OCI-LY1 (cell line): ENCODE measurements around the gene POLK.

Experiments
- H2AFZ ChIP-seq: fragments of 200-600 bp; sonication (generic), shearing (Covaris generic); 2 replicates; pipeline ENCODE4 v1.6.0; 2014; ENCODE audit warnings: antibody characterized with exemption, mild to moderate bottlenecking, low read length
- H3F3A ChIP-seq: fragments of 200-600 bp; sonication (generic), shearing (Covaris generic); 2 replicates; pipeline ENCODE4 v1.6.0; 2014; ENCODE audit warnings: mild to moderate bottlenecking, antibody characterized with exemption, low read length, moderate library complexity; ENCODE audit not compliant: insufficient read depth
- H3K27ac ChIP-seq: fragments of 200-600 bp; sonication (generic); 2 replicates; pipeline ENCODE4 v1.5.1; 2014; ENCODE audit warnings: low read length, mixed run types, mild to moderate bottlenecking, low read depth; ENCODE audit not compliant: poor library complexity, severe bottlenecking
- H3K27me3 ChIP-seq: fragments of 200-600 bp; sonication (generic); 2 replicates; pipeline ENCODE4 v1.6.0; 2014; ENCODE audit warnings: antibody characterized with exemption, mild to moderate bottlenecking, low read length, moderate library complexity; ENCODE audit not compliant: insufficient read depth
- H3K36me3 ChIP-seq: fragments of 200-600 bp; sonication (generic); 2 replicates; pipeline ENCODE4 v1.6.1; 2014; ENCODE audit warnings: mild to moderate bottlenecking, antibody characterized with exemption, low read length, moderate library complexity, mixed read lengths; ENCODE audit not compliant: insufficient read depth
- H3K4me1 ChIP-seq: fragments of 200-600 bp; sonication (generic); 2 replicates; pipeline ENCODE4 v1.5.1; 2014; ENCODE audit warnings: mild to moderate bottlenecking, low read length, moderate library complexity; ENCODE audit not compliant: insufficient read depth, severe bottlenecking
- H3K4me2 ChIP-seq: fragments of 200-600 bp; sonication (generic), shearing (Covaris generic); 2 replicates; pipeline ENCODE4 v1.6.1; 2014; ENCODE audit warnings: low read length
- H3K4me3 ChIP-seq: fragments of 200-600 bp; sonication (generic); 2 replicates; pipeline ENCODE4 v1.5.1; 2014; ENCODE audit warnings: low read length, low read depth, mild to moderate bottlenecking, mixed read lengths; ENCODE audit not compliant: poor library complexity, severe bottlenecking
- H3K79me2 ChIP-seq: fragments of 200-600 bp; shearing (Covaris generic); 2 replicates; pipeline ENCODE4 v1.6.1; 2016; ENCODE audit warnings: mixed run types, low read length, mixed read lengths; ENCODE audit not compliant: insufficient read depth
- H3K9ac ChIP-seq: fragments of 200-600 bp; sonication (generic), shearing (Covaris generic); 2 replicates; pipeline ENCODE4 v1.6.1; 2014; ENCODE audit warnings: mild to moderate bottlenecking, low read length, mixed read lengths
- H3K9me2 ChIP-seq: fragments of 200-600 bp; sonication (generic), shearing (Covaris generic); 2 replicates; pipeline ENCODE4 v1.6.1; 2014; ENCODE audit warnings: low read depth, mild to moderate bottlenecking, low read length, mixed read lengths
- H3K9me3 ChIP-seq: fragments of 200-600 bp; shearing (Covaris generic); 2 replicates; pipeline ENCODE4 v1.6.1; 2014; ENCODE audit warnings: low read length, mixed read lengths
- H4K20me1 ChIP-seq: fragments of 200-600 bp; sonication (generic), shearing (Covaris generic); 2 replicates; pipeline ENCODE4 v1.6.0; 2016; ENCODE audit warnings: mild to moderate bottlenecking, low read length; ENCODE audit not compliant: insufficient read depth
- EZH2 ChIP-seq: fragments of 200-600 bp; sonication (generic), shearing (Covaris generic); IDR thresholded peaks from 2 replicates; pipeline ENCODE4 v1.8.0; 2017; ENCODE audit warnings: borderline replicate concordance, mixed run types, mild to moderate bottlenecking, antibody characterized with exemption, low read length, moderate library complexity, mixed read lengths
- TF ChIP-seq, protein P1 (sequence below): fragments of 200-600 bp; sonication (generic), shearing (Covaris generic); IDR thresholded peaks from 2 replicates; pipeline ENCODE4 v1.5.1; 2017; ENCODE audit warnings: mild to moderate bottlenecking, antibody characterized with exemption, low read length, moderate library complexity, mixed read lengths

Gene POLK

GRCh38 chr5:75471193-75471592 is 40.5 kb upstream of the POLK start:
- no peak overlapping the region for H3K4me3 ChIP-seq
- H3K79me2 ChIP-seq: peaks cover 16% of the 10 kb centered on the region; the same call in 1 of the 2 replicates
- H3K4me2 ChIP-seq: no peak overlapping the region
- TF ChIP-seq EZH2: no peak
- TF ChIP-seq, protein P1, sequence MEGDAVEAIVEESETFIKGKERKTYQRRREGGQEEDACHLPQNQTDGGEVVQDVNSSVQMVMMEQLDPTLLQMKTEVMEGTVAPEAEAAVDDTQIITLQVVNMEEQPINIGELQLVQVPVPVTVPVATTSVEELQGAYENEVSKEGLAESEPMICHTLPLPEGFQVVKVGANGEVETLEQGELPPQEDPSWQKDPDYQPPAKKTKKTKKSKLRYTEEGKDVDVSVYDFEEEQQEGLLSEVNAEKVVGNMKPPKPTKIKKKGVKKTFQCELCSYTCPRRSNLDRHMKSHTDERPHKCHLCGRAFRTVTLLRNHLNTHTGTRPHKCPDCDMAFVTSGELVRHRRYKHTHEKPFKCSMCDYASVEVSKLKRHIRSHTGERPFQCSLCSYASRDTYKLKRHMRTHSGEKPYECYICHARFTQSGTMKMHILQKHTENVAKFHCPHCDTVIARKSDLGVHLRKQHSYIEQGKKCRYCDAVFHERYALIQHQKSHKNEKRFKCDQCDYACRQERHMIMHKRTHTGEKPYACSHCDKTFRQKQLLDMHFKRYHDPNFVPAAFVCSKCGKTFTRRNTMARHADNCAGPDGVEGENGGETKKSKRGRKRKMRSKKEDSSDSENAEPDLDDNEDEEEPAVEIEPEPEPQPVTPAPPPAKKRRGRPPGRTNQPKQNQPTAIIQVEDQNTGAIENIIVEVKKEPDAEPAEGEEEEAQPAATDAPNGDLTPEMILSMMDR: no peak
- no peaks in the 10 kb centered on the region for H3K9me2 ChIP-seq
- H3K27me3 ChIP-seq: no peaks in the 10 kb centered on the region
- no peaks in the 10 kb centered on the region for H3F3A ChIP-seq
- no peaks in the 10 kb centered on the region for H3K4me1 ChIP-seq
- H3K9me3 ChIP-seq: peaks cover 19% of the 10 kb centered on the region; the same call in 1 of the 2 replicates
- H3K27ac ChIP-seq: no peak overlapping the region
- H3K36me3 ChIP-seq: no peaks in the 10 kb centered on the region; the same call in 1 of the 2 replicates
- H3K9ac ChIP-seq: no peak overlapping the region
- no peaks in the 10 kb centered on the region for H4K20me1 ChIP-seq
- no peak overlapping the region for H2AFZ ChIP-seq

DNA sequence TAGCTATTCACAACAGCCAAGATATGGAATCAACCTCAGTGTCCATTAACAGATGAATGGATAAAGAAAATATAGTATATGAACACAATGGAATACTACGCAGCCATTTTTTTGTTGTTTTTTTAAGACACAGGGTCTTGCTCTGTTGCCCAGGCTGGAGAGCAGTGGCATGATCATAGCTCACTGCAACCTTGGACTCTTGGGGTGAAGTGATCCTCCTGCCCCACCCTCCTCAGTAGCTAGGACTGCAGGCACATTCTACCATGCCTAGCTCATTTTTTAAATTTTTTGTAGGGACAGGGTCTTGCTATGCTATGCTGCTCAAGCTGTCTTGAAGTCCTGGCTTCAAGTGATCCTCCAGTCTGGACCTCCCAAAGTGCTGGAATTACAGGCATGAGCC is 38.7 kb upstream of the POLK start:
- no peak for TF ChIP-seq EZH2
- TF ChIP-seq, protein P1: no peak
- Histone ChIP-seq H3K36me3 (no peaks in the 10 kb centered on the region; the same call in 1 of the 2 replicates), H3K4me1 (no peaks in the 10 kb centered on the region), H3K9ac (no peak overlapping the region), H4K20me1 (no peaks in the 10 kb centered on the region), H3K4me3 (no peak overlapping the region), H3K27me3 (no peaks in the 10 kb centered on the region), H3K9me2 (no peaks in the 10 kb centered on the region), H3K79me2 (peaks cover 16% of the 10 kb centered on the region; the same call in 1 of the 2 replicates), H3K27ac (no peak overlapping the region), H3K9me3 (peaks cover 19% of the 10 kb centered on the region; the same call in 1 of the 2 replicates), H3F3A (no peaks in the 10 kb centered on the region), H2AFZ (no peak overlapping the region), H3K4me2 (no peak overlapping the region)

- H3K27ac ChIP-seq: no peak overlapping the region
- H3K4me3 ChIP-seq: no peak overlapping the region
- H3K4me2 ChIP-seq: no peak overlapping the region
- no peaks in the 10 kb centered on the region for H3K9me2 ChIP-seq
- H3K9me3 ChIP-seq: peaks cover 16% of the 10 kb centered on the region; the same call in 1 of the 2 replicates
- no peaks in the 10 kb centered on the region for H4K20me1 ChIP-seq
- peaks cover 15% of the 10 kb centered on the region; the same call in 1 of the 2 replicates for H3K79me2 ChIP-seq
- H3K9ac ChIP-seq: no peak overlapping the region
- no peak overlapping the region for H2AFZ ChIP-seq
- no peaks in the 10 kb centered on the region for H3K27me3 ChIP-seq
- no peak for TF ChIP-seq EZH2
- TF ChIP-seq, protein P1: no peak
- H3K36me3 ChIP-seq: no peaks in the 10 kb centered on the region; the same call in 1 of the 2 replicates
- H3K4me1 ChIP-seq: no peaks in the 10 kb centered on the region
- no peaks in the 10 kb centered on the region for H3F3A ChIP-seq
Measured at GRCh38 chr5:75473463-75473862, 38.2 kb upstream of the POLK start.
